Pancreas (tissue), 10 donors: ENCODE measurements around the gene PDZD7. TPM values are rescaled to one million over a fixed set of nuclear protein-coding genes. Genes with fewer than 3 reads are reported as not detected.
A peak's percentile ranks its signal among the peaks of the same experiment; 100 is the strongest.

Source experiments
- ATAC-seq, 4 donors: fragments of 200-7000 bp; cut with Tn5 transposase; one replicate each; pipeline versions ENCODE4 v1.8.0 to v1.9.1; 2020; ENCODE audit warnings: mild to moderate bottlenecking in 4 of 4, moderate library complexity in 4 of 4
- DNase-seq, 6 donors: peaks; one replicate each; pipeline ENCODE4 v3.0.0-alpha.2; 2020
- FAIRE-seq: peaks from 2 replicates; lab custom pipeline; 2012; peaks lifted over from hg19 to GRCh38; lab: Jason Lieb, UNC
- H3K27ac ChIP-seq, 4 donors: fragments of 200-600 bp; sonication (generic); 1 replicate in 3 of 4; 2 replicates in 1 of 4; pipeline versions ENCODE4 v1.5.0 to v1.8.0; 2020
- H3K27me3 ChIP-seq, 4 donors: fragments of 200-600 bp; one replicate each; pipeline ENCODE4 v1.8.0; 2021
- H3K36me3 ChIP-seq, 3 donors: fragments of 200-600 bp; sonication (generic) in 1 of 3; one replicate each; pipeline versions ENCODE4 v1.5.0 to v1.8.0; 2020 to 2021
- H3K4me1 ChIP-seq, 3 donors: fragments of 200-600 bp; one replicate each; pipeline ENCODE4 v1.8.0; 2021
- H3K4me3 ChIP-seq, 4 donors: fragments of 200-600 bp; sonication (generic) in 2 of 4; one replicate each; pipeline versions ENCODE4 v1.5.0 to v1.8.0; 2020 to 2021
- H3K9me3 ChIP-seq, 4 donors: fragments of 200-600 bp; one replicate each; pipeline ENCODE4 v1.8.0; 2021
- WGBS, 2 donors: extraction: QIAGEN DNeasy Blood & Tissue Kit; methylation state at CpG; one replicate each; pipeline ENCODE4 v1.1.7; 2013; 5-methylcytosine and 5-hydroxymethylcytosine counted together
- intact Hi-C, 3 donors: fragments of 100-400 bp; cut with DNase I; formaldehyde crosslinking; loops; one replicate each; pipeline versions ENCODE4 v1.11.1 to v1.14.2; 2022
- polyA plus RNA-seq, 2 donors: library from polyadenylated mRNA; stranded (reverse); fragments of 200-250 nt; gene quantifications; one replicate each; pipeline ENCODE4 v1.2.3, GENCODE V29; 2013
- total RNA-seq, 6 donors: library from RNA; stranded (reverse); fragmentation: NEBNext Ultra II Directional in 4 of 6; extraction: Animal tissue kit (Norgen Biotek cat#: 25700) in 4 of 6; gene quantifications; one replicate each; pipeline versions ENCODE4 v1.2.1 to v1.2.4, GENCODE V29; 2021 to 2023
- TF ChIP-seq, protein P1 (sequence below), 4 donors: fragments of 200-600 bp; sonication (generic) in 3 of 4; IDR thresholded peaks; one replicate each; pipeline versions ENCODE4 v1.5.0 to v1.8.0; 2021; ENCODE audit warnings: antibody characterized with exemption in 4 of 4
- donor health status: healthy with polysubstance abuse.
- donor health status: DM: no; HTN: no; CAD: no; lungs with moderate emphysema.
- donor health status: DM: no; HTN: no; CAD: no.
- donor health status: control.
- donor health status: control.
- donor health status: Bipolar disorder and iron deficiency.
- donor health status: DM: yes; HTN: yes; CAD: no.
- donor health status: DM: no; HTN: no; CAD: no.
- donor health status: DM: no; HTN: no; CAD: no.
- donor health status: DM: yes; HTN: yes; CAD: no.

PDZD7 gene
- total and polyA plus RNA-seq, 8 donors: 0.18 to 0.99 (median 0.38) TPM

DNA sequence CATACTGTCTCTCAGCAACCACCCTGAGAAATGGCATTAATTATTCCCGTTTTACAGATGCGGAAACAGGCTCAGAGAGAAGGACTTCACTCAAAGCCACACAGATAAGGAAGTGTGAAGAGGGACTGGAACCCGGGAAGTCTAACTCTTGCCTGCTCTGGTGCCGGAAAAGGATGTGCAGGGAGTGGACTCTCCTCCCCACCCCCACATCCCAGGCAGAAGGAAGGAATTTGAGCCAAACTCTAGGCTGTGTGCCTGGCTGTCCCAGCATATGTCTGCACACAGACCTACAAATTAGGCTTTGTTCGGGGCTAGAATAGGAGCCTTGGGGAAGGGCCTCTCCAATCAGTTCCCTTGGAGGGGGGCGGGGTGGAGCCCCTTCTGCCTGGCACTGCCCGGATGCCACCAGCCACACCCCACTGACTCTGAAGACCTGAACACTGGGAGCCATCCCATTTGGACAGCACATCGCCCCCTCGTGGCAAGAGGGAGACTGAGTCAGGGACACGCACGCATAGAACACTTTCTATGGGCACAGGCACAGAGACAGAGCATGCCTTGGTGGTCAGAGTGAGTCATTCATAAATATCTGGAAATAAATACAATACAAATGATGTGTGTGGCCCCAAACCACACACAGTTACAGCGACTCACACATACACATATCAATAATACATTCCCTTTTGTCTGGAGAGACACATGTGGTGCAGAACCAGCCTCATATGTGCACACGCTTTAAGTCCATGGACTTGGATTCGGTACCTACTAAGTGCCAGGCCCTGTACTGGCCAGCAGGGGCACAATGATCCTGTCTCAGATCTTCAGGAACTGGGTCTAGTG is 18.2 kb downstream of the PDZD7 start:
- Histone ChIP-seq H3K27me3 (no peaks in the 10 kb centered on the region), H3K36me3 (no peaks in the 10 kb centered on the region), H3K9me3 (no peaks in the 10 kb centered on the region), H3K27ac (no peak overlapping the region), H3K4me3 (no peak overlapping the region), H3K4me1 (peaks cover 0 to 5% (median 0%) of the 10 kb centered on the region in 3 donors)
- TF ChIP-seq, protein P1, sequence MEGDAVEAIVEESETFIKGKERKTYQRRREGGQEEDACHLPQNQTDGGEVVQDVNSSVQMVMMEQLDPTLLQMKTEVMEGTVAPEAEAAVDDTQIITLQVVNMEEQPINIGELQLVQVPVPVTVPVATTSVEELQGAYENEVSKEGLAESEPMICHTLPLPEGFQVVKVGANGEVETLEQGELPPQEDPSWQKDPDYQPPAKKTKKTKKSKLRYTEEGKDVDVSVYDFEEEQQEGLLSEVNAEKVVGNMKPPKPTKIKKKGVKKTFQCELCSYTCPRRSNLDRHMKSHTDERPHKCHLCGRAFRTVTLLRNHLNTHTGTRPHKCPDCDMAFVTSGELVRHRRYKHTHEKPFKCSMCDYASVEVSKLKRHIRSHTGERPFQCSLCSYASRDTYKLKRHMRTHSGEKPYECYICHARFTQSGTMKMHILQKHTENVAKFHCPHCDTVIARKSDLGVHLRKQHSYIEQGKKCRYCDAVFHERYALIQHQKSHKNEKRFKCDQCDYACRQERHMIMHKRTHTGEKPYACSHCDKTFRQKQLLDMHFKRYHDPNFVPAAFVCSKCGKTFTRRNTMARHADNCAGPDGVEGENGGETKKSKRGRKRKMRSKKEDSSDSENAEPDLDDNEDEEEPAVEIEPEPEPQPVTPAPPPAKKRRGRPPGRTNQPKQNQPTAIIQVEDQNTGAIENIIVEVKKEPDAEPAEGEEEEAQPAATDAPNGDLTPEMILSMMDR (IDR thresholded peaks at IDR 0.05): peak; percentile 78 to 91 (median 79)
- ATAC-seq (peak; percentile 82 to 93 (median 89)), FAIRE-seq (no peak), DNase-seq (peak in 5 of 6 donors; percentile 79 to 90 (median 84))
- intact Hi-C loops: no loop called here
- 19 to 20% methylated on average over 14 of the region's 14 CpGs for WGBS, 2 donors

DNA sequence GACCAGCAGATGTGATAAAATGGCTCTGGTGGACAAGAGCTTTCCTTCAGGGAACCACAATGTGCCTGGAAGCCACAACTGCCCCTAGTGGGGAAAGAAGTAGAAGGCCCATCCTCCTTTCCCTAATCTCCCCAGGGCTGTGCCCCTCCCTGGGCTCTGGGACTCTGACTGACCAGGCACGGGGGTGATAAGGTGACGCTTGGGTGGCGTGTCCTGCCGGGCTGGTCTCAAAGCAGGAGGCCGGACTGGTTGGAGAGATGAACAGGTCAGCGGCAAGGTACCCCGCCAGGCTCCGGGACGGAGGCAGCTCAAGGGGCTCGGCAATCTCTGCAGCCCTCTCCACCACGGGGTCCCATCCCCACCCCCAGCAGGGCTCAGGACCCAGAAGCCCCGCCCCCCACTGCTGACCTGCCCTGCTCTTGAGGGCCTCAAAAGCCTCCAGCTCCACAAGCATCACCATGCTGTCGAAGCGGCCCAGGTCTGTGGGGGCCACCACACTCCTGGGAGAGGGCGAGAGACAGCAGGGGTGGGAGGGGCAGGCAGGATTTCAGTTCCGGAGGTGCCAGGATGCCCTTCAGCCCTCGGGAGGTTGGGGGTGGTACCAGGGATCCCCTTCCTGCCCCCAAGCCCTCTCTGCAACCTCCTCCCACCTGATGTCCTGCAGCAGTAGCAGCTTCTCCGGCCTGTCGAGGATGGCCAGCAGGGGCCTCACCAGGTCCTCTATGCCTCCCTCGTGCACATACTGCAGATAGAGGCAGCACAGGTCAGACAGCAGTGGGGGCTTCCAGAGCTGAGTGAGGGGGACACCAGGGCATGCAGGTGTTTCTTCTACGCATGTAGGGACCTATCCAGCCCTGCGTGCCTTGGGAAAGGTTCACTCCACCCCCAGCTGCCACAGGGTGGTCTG is 19.2 kb downstream of the PDZD7 start:
- no peak for FAIRE-seq
- Histone ChIP-seq H3K27me3 (no peaks in the 10 kb centered on the region), H3K9me3 (no peaks in the 10 kb centered on the region), H3K27ac (no peak overlapping the region), H3K36me3 (no peaks in the 10 kb centered on the region), H3K4me1 (peaks cover 0 to 5% (median 0%) of the 10 kb centered on the region in 3 donors), H3K4me3 (no peak overlapping the region)
- 52 to 53% methylated on average over 22 of the region's 22 CpGs for WGBS, 2 donors
- ATAC-seq: no peak
- DNase-seq: peak in 2 of 6 donors; percentile 14 to 53
- TF ChIP-seq, protein P1 (IDR thresholded peaks at IDR 0.05): no peak
- intact Hi-C loops: no loop called here

DNA sequence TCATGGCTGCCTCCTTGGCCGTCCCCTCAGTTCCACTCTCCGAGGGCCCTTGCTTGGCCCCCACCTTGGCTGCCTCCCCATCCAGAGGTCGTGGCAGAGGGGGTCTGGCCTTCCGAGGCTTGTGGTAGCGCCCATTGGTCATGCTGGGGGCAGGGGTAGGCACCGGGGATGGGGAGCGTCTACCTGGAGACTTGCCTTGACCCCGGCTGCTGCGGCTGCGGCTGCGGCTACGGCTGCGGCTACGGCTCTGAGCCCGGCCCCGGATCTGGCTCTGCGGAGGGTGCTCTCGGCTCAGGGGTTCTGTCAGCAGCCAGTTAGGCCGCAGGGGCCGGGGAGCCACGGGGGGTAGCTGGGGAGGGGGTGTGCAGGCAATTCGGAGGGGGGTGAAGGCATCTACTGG is 20.6 kb downstream of the PDZD7 start:
- peaks cover 0 to 5% (median 0%) of the 10 kb centered on the region in 3 donors for H3K4me1 ChIP-seq
- no peak overlapping the region for H3K27ac ChIP-seq
- no peaks in the 10 kb centered on the region for H3K9me3 ChIP-seq
- no peak for FAIRE-seq
- intact Hi-C loops: no loop called here
- 91 to 93% methylated on average over 21 to 22 of the region's 22 CpGs for WGBS, 2 donors
- no peak for ATAC-seq
- H3K4me3 ChIP-seq: no peak overlapping the region
- H3K36me3 ChIP-seq: peaks cover 0 to 6% (median 4%) of the 10 kb centered on the region in 3 donors
- TF ChIP-seq, protein P1 (IDR thresholded peaks at IDR 0.05): no peak
- DNase-seq: no peak
- no peaks in the 10 kb centered on the region for H3K27me3 ChIP-seq

DNA sequence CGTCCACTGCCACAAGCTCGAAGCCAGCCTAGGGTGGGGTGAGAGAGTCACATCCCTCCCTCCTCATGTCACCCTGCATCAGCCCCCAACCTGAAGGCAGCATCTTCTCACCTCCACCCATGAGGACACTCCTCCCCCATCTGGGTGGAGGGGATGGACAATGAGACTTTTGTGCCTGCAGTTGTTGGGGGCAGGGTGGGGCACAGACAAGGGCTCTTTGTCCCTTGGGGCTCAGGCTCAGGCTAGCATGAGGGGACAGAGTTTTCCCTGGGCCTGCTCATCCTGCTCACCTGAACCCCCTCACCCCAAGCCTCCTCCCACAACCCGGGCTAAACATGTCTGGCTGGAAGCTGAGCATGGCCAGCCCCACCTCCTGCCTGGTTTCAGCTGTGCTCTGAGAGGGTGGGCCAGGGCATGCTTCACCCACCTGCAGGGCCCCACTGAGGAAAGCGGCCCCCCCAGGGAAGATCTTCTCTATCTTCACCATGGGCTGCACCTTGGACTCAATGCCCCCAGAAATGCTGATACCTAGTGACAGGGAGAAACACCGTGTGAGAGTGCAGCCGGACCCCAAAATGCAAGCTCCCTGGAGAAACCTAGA is 22.0 kb downstream of the PDZD7 start:
- Histone ChIP-seq H3K27me3 (no peaks in the 10 kb centered on the region), H3K4me1 (peaks cover 0 to 5% (median 0%) of the 10 kb centered on the region in 3 donors), H3K27ac (no peak overlapping the region), H3K4me3 (no peak overlapping the region), H3K36me3 (peaks cover 0 to 7% (median 4%) of the 10 kb centered on the region in 3 donors), H3K9me3 (no peaks in the 10 kb centered on the region)
- TF ChIP-seq, protein P1 (IDR thresholded peaks at IDR 0.05): no peak
- intact Hi-C loops: no loop called here
- 62 to 66% methylated on average over 6 of the region's 6 CpGs for WGBS, 2 donors
- ATAC-seq (no peak), FAIRE-seq (no peak), DNase-seq (no peak)
